Hepatocyte (in vitro differentiated cells): ENCODE data around the gene EFEMP2. TPM values are rescaled to one million over a fixed set of nuclear protein-coding genes. Genes with fewer than 3 reads are reported as not detected.

Experiments
- DNase-seq: peaks from one replicate; pipeline ENCODE4 v3.0.0-alpha.2; 2016; ENCODE audit warnings: low spot score
- H2AFZ ChIP-seq: fragments of 200-600 bp; sonication (generic); 2 replicates; pipeline ENCODE4 v1.6.0; 2016; ENCODE audit warnings: antibody characterized with exemption, mild to moderate bottlenecking
- H3K27ac ChIP-seq: fragments of 200-600 bp; sonication (generic); 2 replicates; pipeline ENCODE4 v1.5.1; 2016; ENCODE audit warnings: mild to moderate bottlenecking
- H3K27me3 ChIP-seq: fragments of 200-600 bp; sonication (generic); 2 replicates; pipeline ENCODE4 v1.6.1; 2016
- H3K36me3 ChIP-seq: fragments of 200-600 bp; sonication (generic); replicated peaks from 2 replicates; pipeline ENCODE4 v1.5.1; 2016; ENCODE audit warnings: low read depth; ENCODE audit not compliant: insufficient read depth
- H3K4me1 ChIP-seq: fragments of 200-600 bp; sonication (generic); 2 replicates; pipeline ENCODE4 v1.5.1; 2016; ENCODE audit warnings: mild to moderate bottlenecking, moderate library complexity; ENCODE audit not compliant: insufficient read depth
- H3K4me2 ChIP-seq: fragments of 200-600 bp; sonication (generic); 2 replicates; pipeline ENCODE4 v1.6.0; 2016
- H3K4me3 ChIP-seq: fragments of 200-600 bp; sonication (generic); 2 replicates; pipeline ENCODE4 v1.5.1; 2016; ENCODE audit warnings: mild to moderate bottlenecking
- H3K79me2 ChIP-seq: fragments of 200-600 bp; sonication (generic); 2 replicates; pipeline ENCODE4 v1.6.0; 2017; ENCODE audit warnings: mild to moderate bottlenecking
- H3K9me2 ChIP-seq: fragments of 200-600 bp; sonication (generic); replicated peaks from 2 replicates; pipeline ENCODE4 v1.6.0; 2017; ENCODE audit warnings: mild to moderate bottlenecking; ENCODE audit not compliant: insufficient read depth
- H3K9me3 ChIP-seq: fragments of 200-600 bp; sonication (generic); 2 replicates; pipeline ENCODE4 v1.5.1; 2016; ENCODE audit warnings: low read depth, mild to moderate bottlenecking
- H4K20me1 ChIP-seq: fragments of 200-600 bp; sonication (generic); 2 replicates; pipeline ENCODE4 v1.6.0; 2016; ENCODE audit warnings: mild to moderate bottlenecking; ENCODE audit not compliant: insufficient read depth, poor library complexity, severe bottlenecking
- CTCF ChIP-seq: fragments of 200-600 bp; sonication (generic); IDR thresholded peaks from 2 replicates; pipeline ENCODE4 v1.5.1; 2016; ENCODE audit warnings: antibody characterized with exemption, mild to moderate bottlenecking; ENCODE audit not compliant: poor library complexity
- EZH2 ChIP-seq: fragments of 200-600 bp; sonication (generic); IDR thresholded peaks from 2 replicates; pipeline ENCODE4 v1.6.1; 2016; ENCODE audit warnings: antibody characterized with exemption, mild to moderate bottlenecking, borderline replicate concordance
- EZH2phosphoT487 ChIP-seq: fragments of 200-600 bp; sonication (generic); IDR thresholded peaks from one replicate; pipeline ENCODE4 v1.6.1; 2018; ENCODE audit warnings: antibody characterized with exemption, mild to moderate bottlenecking, low read depth, moderate library complexity; ENCODE audit not compliant: unreplicated experiment, severe bottlenecking
- WGBS: methylation state at CpG from one replicate; pipeline ENCODE4 v1.1.6; 2016; ENCODE audit warnings: low lambda C conversion rate; ENCODE audit errors: missing lambda C conversion rate; 5-methylcytosine and 5-hydroxymethylcytosine counted together
- polyA plus RNA-seq: library from polyadenylated mRNA; unstranded; fragments of >200 nt; fragmentation: Nextera tagmentation; extraction: Ambion mirVana; gene quantifications from 2 replicates; pipeline ENCODE4 v1.2.1, GENCODE V29; 2016
- total RNA-seq: library from RNA; depleted of rRNA; stranded (reverse); fragments of >200 nt; gene quantifications from 2 replicates; pipeline ENCODE4 v1.2.3, GENCODE V29; 2014

EFEMP2 gene
- total and polyA plus RNA-seq, 2 experiments from 2014 or later = 65.2 to 197 TPM

GRCh38 chr11:65870706-65871681 lies 1.6 kb downstream of the EFEMP2 start:
- Histone ChIP-seq H3K27me3 (no peaks in the 10 kb centered on the region), H4K20me1 (no peaks in the 10 kb centered on the region), H3K36me3 (no peaks in the 10 kb centered on the region), H3K27ac (peak overlapping the region; percentile 65), H3K79me2 (no peaks in the 10 kb centered on the region), H3K9me2 (no peaks in the 10 kb centered on the region), H3K9me3 (no peaks in the 10 kb centered on the region), H3K4me2 (peak overlapping the region; percentile 99), H3K4me1 (no peaks in the 10 kb centered on the region), H3K4me3 (no peak overlapping the region), H2AFZ (no peak overlapping the region)
- no peak for DNase-seq
- TF ChIP-seq EZH2phosphoT487 (no peak), EZH2 (no peak), CTCF (no peak)
- WGBS = 84% methylated on average over 16 of the region's 24 CpGs

GRCh38 chr11:65870307-65870658 lies 2.3 kb downstream of the EFEMP2 start:
- no peaks in the 10 kb centered on the region for H4K20me1 ChIP-seq
- no peaks in the 10 kb centered on the region for H3K9me3 ChIP-seq
- H3K4me1 ChIP-seq = no peaks in the 10 kb centered on the region
- 98% methylated on average over 10 of the region's 11 CpGs for WGBS
- TF ChIP-seq EZH2phosphoT487 (no peak), EZH2 (no peak), CTCF (no peak)
- H2AFZ ChIP-seq = no peak overlapping the region
- H3K4me3 ChIP-seq = no peak overlapping the region
- no peaks in the 10 kb centered on the region for H3K36me3 ChIP-seq
- no peak for DNase-seq
- H3K4me2 ChIP-seq = no peak overlapping the region
- H3K79me2 ChIP-seq = no peaks in the 10 kb centered on the region
- H3K9me2 ChIP-seq = no peaks in the 10 kb centered on the region
- no peaks in the 10 kb centered on the region for H3K27me3 ChIP-seq
- H3K27ac ChIP-seq = no peak overlapping the region

- Histone ChIP-seq H3K27ac (no peak overlapping the region), H3K36me3 (no peaks in the 10 kb centered on the region), H2AFZ (no peak overlapping the region), H3K27me3 (no peaks in the 10 kb centered on the region), H4K20me1 (no peaks in the 10 kb centered on the region), H3K9me3 (no peaks in the 10 kb centered on the region), H3K4me2 (no peak overlapping the region), H3K4me1 (no peaks in the 10 kb centered on the region), H3K9me2 (no peaks in the 10 kb centered on the region), H3K4me3 (no peak overlapping the region), H3K79me2 (no peaks in the 10 kb centered on the region)
- no peak for DNase-seq
- no peak for TF ChIP-seq CTCF
- TF ChIP-seq EZH2 = no peak
- no peak for TF ChIP-seq EZH2phosphoT487
- WGBS = 94% methylated on average over 24 of the region's 24 CpGs
Measured at GRCh38 chr11:65869643-65870306, 2.8 kb downstream of the EFEMP2 start.
